OCI-LY7 (cell line): ENCODE measurements around the gene UCK1.

Experiments used
- EZH2phosphoT487 ChIP-seq: fragments of 200-600 bp; sonication (generic); IDR thresholded peaks from 2 replicates; pipeline ENCODE4 v1.6.1; 2018; ENCODE audit warnings: low read depth, borderline replicate concordance, mild to moderate bottlenecking, mixed run types, antibody characterized with exemption, low read length, moderate library complexity, mixed read lengths
- TF ChIP-seq, protein P1 (sequence below): fragments of 200-600 bp; sonication (generic); conservative IDR thresholded peaks from 2 replicates; pipeline ENCODE4 v1.5.1; 2014; ENCODE audit warnings: mild to moderate bottlenecking, antibody characterized with exemption, low read length, moderate library complexity, mixed read lengths

DNA sequence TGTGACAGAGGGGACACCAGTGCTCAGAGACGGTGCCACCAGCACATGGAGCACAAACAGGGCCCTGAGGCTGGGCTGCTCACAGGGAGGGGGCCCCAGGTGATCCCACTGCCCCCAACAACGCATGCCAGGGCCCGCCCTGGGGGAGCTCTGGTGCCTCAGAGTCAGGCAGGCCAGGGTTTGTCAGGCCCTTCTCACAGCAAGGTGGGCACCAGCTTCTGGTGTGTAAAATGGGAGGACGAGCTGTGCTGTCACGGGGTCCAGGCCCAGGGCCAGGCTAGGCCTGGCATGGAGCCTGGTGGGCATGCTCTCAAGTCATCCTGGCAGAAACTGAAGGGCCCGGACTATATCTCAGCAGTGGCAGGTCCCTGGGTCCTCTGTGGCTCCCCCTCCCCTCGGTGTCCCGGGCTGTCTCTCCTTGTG lies 48.7 kb upstream of the UCK1 start:
- TF ChIP-seq, protein P1, sequence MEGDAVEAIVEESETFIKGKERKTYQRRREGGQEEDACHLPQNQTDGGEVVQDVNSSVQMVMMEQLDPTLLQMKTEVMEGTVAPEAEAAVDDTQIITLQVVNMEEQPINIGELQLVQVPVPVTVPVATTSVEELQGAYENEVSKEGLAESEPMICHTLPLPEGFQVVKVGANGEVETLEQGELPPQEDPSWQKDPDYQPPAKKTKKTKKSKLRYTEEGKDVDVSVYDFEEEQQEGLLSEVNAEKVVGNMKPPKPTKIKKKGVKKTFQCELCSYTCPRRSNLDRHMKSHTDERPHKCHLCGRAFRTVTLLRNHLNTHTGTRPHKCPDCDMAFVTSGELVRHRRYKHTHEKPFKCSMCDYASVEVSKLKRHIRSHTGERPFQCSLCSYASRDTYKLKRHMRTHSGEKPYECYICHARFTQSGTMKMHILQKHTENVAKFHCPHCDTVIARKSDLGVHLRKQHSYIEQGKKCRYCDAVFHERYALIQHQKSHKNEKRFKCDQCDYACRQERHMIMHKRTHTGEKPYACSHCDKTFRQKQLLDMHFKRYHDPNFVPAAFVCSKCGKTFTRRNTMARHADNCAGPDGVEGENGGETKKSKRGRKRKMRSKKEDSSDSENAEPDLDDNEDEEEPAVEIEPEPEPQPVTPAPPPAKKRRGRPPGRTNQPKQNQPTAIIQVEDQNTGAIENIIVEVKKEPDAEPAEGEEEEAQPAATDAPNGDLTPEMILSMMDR: no peak
- TF ChIP-seq EZH2phosphoT487: no peak
